ENCODE results near the gene ZNF655. TPM values are rescaled to one million over a fixed set of nuclear protein-coding genes. Genes with fewer than 3 reads are reported as not detected.

The ZNF655 gene
- total RNA-seq, 1 experiment from 2014 or later, result 40.4 TPM

DNA sequence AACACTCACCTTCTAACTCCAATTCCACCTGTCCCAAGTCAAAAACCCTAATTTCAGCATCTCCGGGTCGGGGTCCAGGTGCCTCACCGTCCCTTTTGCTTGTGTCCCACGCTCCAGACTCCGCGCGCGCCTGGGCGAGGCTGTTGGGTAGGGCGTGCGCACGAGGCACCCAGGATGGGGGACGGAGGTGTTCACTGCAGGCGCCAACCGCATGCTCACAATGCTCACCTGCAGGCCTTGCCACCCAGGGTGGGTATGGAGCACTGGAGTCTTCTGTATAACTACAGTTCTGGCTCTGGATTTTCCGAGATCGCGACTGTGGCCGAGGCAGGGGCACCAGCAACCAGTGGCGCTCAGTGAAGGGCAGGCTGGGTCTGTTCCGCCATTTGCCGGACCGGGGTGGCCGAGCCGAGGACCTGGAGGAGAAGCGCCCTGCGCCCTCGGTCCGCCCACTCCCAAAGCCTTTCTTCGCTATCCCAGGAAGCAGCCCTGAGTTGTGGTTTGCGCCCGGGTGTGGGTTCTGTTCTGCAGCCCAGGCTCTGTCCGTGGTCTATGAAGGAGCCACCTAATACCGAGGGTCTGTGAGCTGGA is 15.3 kb upstream of the ZNF655 start:
- no peak for DNase-seq (ENCODE audit: low spot score)
- ChIA-PET POLR2A (no interaction called here), CTCF (no interaction called here)
- H3K27ac Mint-ChIP-seq, result no peak overlapping the region
- H3K4me3 Mint-ChIP-seq, result no peak overlapping the region
- H3K4me1 Mint-ChIP-seq, result no peaks in the 10 kb centered on the region
- ATAC-seq, result no peak
- TF ChIP-seq ZNF396 (CRISPR knock-in tag; IDR thresholded peaks at IDR 0.05; ENCODE audit: borderline replicate concordance) (no peak), IRF1 (CRISPR knock-in tag; IDR thresholded peaks at IDR 0.05) (no peak), CREM (CRISPR knock-in tag; IDR thresholded peaks at IDR 0.05) (no peak), JAZF1 (CRISPR knock-in tag; IDR thresholded peaks at IDR 0.05) (no peak), CBFB (CRISPR knock-in tag; IDR thresholded peaks at IDR 0.05; ENCODE audit: low read depth) (no peak), E2F1 (CRISPR knock-in tag; IDR thresholded peaks at IDR 0.05) (no peak)
- TF ChIP-seq, protein P1, sequence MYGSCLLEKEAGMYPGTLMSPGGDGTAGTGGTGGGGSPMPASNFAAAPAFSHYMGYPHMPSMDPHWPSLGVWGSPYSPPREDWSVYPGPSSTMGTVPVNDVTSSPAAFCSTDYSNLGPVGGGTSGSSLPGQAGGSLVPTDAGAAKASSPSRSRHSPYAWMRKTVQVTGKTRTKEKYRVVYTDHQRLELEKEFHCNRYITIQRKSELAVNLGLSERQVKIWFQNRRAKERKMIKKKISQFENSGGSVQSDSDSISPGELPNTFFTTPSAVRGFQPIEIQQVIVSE (CRISPR knock-in tag; IDR thresholded peaks at IDR 0.05; ENCODE audit: borderline replicate concordance), result no peak
- TF ChIP-seq, protein P2, sequence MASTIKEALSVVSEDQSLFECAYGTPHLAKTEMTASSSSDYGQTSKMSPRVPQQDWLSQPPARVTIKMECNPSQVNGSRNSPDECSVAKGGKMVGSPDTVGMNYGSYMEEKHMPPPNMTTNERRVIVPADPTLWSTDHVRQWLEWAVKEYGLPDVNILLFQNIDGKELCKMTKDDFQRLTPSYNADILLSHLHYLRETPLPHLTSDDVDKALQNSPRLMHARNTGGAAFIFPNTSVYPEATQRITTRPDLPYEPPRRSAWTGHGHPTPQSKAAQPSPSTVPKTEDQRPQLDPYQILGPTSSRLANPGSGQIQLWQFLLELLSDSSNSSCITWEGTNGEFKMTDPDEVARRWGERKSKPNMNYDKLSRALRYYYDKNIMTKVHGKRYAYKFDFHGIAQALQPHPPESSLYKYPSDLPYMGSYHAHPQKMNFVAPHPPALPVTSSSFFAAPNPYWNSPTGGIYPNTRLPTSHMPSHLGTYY (CRISPR knock-in tag; IDR thresholded peaks at IDR 0.05), result no peak
- H3K36me3 Mint-ChIP-seq, result peaks cover 39% of the 10 kb centered on the region
- H3K27me3 Mint-ChIP-seq (ENCODE audit: low read depth), result peaks cover 16% of the 10 kb centered on the region
- peaks cover 54% of the 10 kb centered on the region for H3K9me3 Mint-ChIP-seq

DNA sequence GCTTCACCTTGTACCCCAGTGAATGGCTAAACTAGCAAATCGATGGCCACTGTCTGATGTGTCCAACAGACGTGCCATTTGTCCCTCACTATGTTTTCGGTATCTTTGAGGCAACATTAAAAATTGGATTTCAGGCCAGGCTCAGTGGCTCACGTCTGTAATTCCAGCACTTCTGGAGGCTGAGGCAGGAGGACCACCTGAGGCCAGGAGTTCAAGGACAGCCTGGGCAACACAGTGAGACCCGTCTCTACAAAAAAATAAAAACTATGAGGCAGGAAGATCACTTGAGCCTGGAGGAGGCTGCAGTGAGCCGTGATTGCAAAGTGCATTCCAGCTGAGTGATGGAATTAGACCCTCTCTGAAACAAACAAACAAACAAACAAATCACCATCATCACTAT is 14.5 kb upstream of the ZNF655 start:
- Mint-ChIP-seq H3K4me3 (no peak overlapping the region), H3K27ac (no peak overlapping the region), H3K4me1 (no peaks in the 10 kb centered on the region), H3K9me3 (peaks cover 52% of the 10 kb centered on the region), H3K36me3 (peaks cover 43% of the 10 kb centered on the region), H3K27me3 (ENCODE audit: low read depth) (peaks cover 14% of the 10 kb centered on the region)
- ChIA-PET CTCF (interaction anchor here (0.7 kb wide), 1 partner anchor 1648 kb away, joined by 5 read pairs; no protein-coding TSS in a partner anchor), POLR2A (interaction anchor here (0.7 kb wide), 1 partner anchor 265 kb away, joined by 10 read pairs; no protein-coding TSS in a partner anchor)
- ATAC-seq (no peak), DNase-seq (ENCODE audit: low spot score) (no peak)
- TF ChIP-seq, protein P3, sequence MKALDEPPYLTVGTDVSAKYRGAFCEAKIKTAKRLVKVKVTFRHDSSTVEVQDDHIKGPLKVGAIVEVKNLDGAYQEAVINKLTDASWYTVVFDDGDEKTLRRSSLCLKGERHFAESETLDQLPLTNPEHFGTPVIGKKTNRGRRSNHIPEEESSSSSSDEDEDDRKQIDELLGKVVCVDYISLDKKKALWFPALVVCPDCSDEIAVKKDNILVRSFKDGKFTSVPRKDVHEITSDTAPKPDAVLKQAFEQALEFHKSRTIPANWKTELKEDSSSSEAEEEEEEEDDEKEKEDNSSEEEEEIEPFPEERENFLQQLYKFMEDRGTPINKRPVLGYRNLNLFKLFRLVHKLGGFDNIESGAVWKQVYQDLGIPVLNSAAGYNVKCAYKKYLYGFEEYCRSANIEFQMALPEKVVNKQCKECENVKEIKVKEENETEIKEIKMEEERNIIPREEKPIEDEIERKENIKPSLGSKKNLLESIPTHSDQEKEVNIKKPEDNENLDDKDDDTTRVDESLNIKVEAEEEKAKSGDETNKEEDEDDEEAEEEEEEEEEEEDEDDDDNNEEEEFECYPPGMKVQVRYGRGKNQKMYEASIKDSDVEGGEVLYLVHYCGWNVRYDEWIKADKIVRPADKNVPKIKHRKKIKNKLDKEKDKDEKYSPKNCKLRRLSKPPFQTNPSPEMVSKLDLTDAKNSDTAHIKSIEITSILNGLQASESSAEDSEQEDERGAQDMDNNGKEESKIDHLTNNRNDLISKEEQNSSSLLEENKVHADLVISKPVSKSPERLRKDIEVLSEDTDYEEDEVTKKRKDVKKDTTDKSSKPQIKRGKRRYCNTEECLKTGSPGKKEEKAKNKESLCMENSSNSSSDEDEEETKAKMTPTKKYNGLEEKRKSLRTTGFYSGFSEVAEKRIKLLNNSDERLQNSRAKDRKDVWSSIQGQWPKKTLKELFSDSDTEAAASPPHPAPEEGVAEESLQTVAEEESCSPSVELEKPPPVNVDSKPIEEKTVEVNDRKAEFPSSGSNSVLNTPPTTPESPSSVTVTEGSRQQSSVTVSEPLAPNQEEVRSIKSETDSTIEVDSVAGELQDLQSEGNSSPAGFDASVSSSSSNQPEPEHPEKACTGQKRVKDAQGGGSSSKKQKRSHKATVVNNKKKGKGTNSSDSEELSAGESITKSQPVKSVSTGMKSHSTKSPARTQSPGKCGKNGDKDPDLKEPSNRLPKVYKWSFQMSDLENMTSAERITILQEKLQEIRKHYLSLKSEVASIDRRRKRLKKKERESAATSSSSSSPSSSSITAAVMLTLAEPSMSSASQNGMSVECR (CRISPR knock-in tag; IDR thresholded peaks at IDR 0.05; ENCODE audit: borderline replicate concordance), result no peak
- no peak for TF ChIP-seq FOXJ3 (CRISPR knock-in tag; IDR thresholded peaks at IDR 0.05; ENCODE audit: borderline replicate concordance)
- TF ChIP-seq, protein P4, sequence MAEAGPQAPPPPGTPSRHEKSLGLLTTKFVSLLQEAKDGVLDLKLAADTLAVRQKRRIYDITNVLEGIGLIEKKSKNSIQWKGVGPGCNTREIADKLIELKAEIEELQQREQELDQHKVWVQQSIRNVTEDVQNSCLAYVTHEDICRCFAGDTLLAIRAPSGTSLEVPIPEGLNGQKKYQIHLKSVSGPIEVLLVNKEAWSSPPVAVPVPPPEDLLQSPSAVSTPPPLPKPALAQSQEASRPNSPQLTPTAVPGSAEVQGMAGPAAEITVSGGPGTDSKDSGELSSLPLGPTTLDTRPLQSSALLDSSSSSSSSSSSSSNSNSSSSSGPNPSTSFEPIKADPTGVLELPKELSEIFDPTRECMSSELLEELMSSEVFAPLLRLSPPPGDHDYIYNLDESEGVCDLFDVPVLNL (CRISPR knock-in tag; IDR thresholded peaks at IDR 0.05; ENCODE audit: borderline replicate concordance, low read depth), result no peak
- TF ChIP-seq, protein P1 (CRISPR knock-in tag; IDR thresholded peaks at IDR 0.05; ENCODE audit: borderline replicate concordance), result no peak
- TF ChIP-seq NR2C2 (CRISPR knock-in tag; IDR thresholded peaks at IDR 0.05), result no peak
- TF ChIP-seq, protein P5, sequence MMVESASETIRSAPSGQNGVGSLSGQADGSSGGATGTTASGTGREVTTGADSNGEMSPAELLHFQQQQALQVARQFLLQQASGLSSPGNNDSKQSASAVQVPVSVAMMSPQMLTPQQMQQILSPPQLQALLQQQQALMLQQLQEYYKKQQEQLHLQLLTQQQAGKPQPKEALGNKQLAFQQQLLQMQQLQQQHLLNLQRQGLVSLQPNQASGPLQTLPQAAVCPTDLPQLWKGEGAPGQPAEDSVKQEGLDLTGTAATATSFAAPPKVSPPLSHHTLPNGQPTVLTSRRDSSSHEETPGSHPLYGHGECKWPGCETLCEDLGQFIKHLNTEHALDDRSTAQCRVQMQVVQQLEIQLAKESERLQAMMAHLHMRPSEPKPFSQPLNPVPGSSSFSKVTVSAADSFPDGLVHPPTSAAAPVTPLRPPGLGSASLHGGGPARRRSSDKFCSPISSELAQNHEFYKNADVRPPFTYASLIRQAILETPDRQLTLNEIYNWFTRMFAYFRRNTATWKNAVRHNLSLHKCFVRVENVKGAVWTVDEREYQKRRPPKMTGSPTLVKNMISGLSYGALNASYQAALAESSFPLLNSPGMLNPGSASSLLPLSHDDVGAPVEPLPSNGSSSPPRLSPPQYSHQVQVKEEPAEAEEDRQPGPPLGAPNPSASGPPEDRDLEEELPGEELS (CRISPR knock-in tag; IDR thresholded peaks at IDR 0.05), result no peak
- TF ChIP-seq, protein P6, sequence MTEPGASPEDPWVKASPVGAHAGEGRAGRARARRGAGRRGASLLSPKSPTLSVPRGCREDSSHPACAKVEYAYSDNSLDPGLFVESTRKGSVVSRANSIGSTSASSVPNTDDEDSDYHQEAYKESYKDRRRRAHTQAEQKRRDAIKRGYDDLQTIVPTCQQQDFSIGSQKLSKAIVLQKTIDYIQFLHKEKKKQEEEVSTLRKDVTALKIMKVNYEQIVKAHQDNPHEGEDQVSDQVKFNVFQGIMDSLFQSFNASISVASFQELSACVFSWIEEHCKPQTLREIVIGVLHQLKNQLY (CRISPR knock-in tag; IDR thresholded peaks at IDR 0.05), result no peak
- no peak for TF ChIP-seq RELA (CRISPR knock-in tag; IDR thresholded peaks at IDR 0.05; ENCODE audit: borderline replicate concordance)
- no peak for TF ChIP-seq ZBTB21 (CRISPR knock-in tag; IDR thresholded peaks at IDR 0.05; ENCODE audit: borderline replicate concordance)
- TF ChIP-seq ESRRA (CRISPR knock-in tag; IDR thresholded peaks at IDR 0.05; ENCODE audit: borderline replicate concordance), result no peak
- TF ChIP-seq, protein P2 (CRISPR knock-in tag; IDR thresholded peaks at IDR 0.05), result no peak
- no peak for TF ChIP-seq ZNF423 (CRISPR knock-in tag; IDR thresholded peaks at IDR 0.05)

All from WTC11 (cell line).